ENCODE measurements around the gene RNF144B. TPM values are rescaled to one million over a fixed set of nuclear protein-coding genes. Genes with fewer than 3 reads are reported as not detected.

RNF144B gene
- total and polyA plus RNA-seq, 2 of the 8 experiments (the other 6 are each of a cell fraction or from before 2014, with no cell fraction given), result 1.8 to 11.2 TPM

- no peak overlapping the region for H4K91ac ChIP-seq (replicated peaks; ENCODE audit: insufficient read length, low read length)
- H4K20me1 ChIP-seq (replicated peaks in 1 of 2; ENCODE audit: control insufficient read depth in 1 of 2, insufficient read depth in 2 of 2, low read length in 2 of 2), result no peaks in the 10 kb centered on the region
- no peak overlapping the region for H3K23ac ChIP-seq (ENCODE audit: insufficient read length)
- no peaks in the 10 kb centered on the region for H3K36me3 ChIP-seq (ENCODE audit: control insufficient read depth in 2 of 4, insufficient read depth in 4 of 4, low read length in 3 of 4)
- H3K14ac ChIP-seq (ENCODE audit: insufficient read length), result no peak overlapping the region
- H4K8ac ChIP-seq (ENCODE audit: extremely low read depth, insufficient read depth, low read length), result no peak overlapping the region
- H2BK12ac ChIP-seq (ENCODE audit: low read depth, low read length), result no peak overlapping the region
- H2AFZ ChIP-seq (ENCODE audit: low read length), result no peak overlapping the region
- H3K56ac ChIP-seq (replicated peaks; ENCODE audit: insufficient read length, low read depth, low read length), result no peak overlapping the region
- POLR2A ChIA-PET (ENCODE audit: partially characterized antibody), result no interaction called here
- H3K27ac ChIP-seq (ENCODE audit: low read depth, low read length), result no peak overlapping the region
- H3K18ac ChIP-seq (ENCODE audit: extremely low read depth, low read length), result no peak overlapping the region
- no peak overlapping the region for H2BK15ac ChIP-seq (ENCODE audit: low read length)
- peaks cover 0 to 4% (median 1%) of the 10 kb centered on the region in 4 experiments; a peak in 1 of 7 replicates for H3K4me1 ChIP-seq (replicated peaks in 1 of 4; ENCODE audit: control insufficient read depth in 3 of 4, insufficient read depth in 4 of 4, low read length in 3 of 4)
- H4K5ac ChIP-seq (ENCODE audit: insufficient read length, low read depth, low read length), result no peak overlapping the region
- CTCF ChIA-PET (ENCODE audit: partially characterized antibody), result no interaction called here
- no peak overlapping the region for H2BK120ac ChIP-seq (replicated peaks; ENCODE audit: low read depth, low read length)
- no peak overlapping the region for H3K4me2 ChIP-seq (ENCODE audit: insufficient read depth in 1 of 2, low read depth in 2 of 2, low read length in 2 of 2)
- H3K23me2 ChIP-seq (ENCODE audit: low read depth, low read length), result no peaks in the 10 kb centered on the region
- H2BK20ac ChIP-seq (ENCODE audit: low read length), result no peak overlapping the region
- no peak overlapping the region for H3K4ac ChIP-seq (replicated peaks; ENCODE audit: insufficient read length, low read depth, low read length)
- no peaks in the 10 kb centered on the region for H3K27me3 ChIP-seq (replicated peaks in 1 of 4; ENCODE audit: control insufficient read depth in 3 of 4, extremely low read depth in 1 of 4, insufficient read depth in 3 of 4, low read length in 3 of 4)
- no peak overlapping the region for H3K4me3 ChIP-seq (ENCODE audit: extremely low read depth in 1 of 4, insufficient read depth in 2 of 4, low read depth in 3 of 4, low read length in 4 of 4)
- FAIRE-seq (no peak), DNase-seq (ENCODE audit: low read depth in 1 of 2, low spot score in 2 of 2) (no peak)
- H3K79me2 ChIP-seq (ENCODE audit: control insufficient read depth in 1 of 2, insufficient read depth in 2 of 2, low read length in 2 of 2), result no peaks in the 10 kb centered on the region
- no peaks in the 10 kb centered on the region for H3K79me1 ChIP-seq (ENCODE audit: low read depth, low read length)
- H3K9ac ChIP-seq (replicated peaks in 1 of 4; ENCODE audit: extremely low read depth in 1 of 4, low read depth in 3 of 4, low read length in 3 of 4), result no peak overlapping the region
- 91% methylated on average over 2 of the region's 2 CpGs; no CpG with 5 or more reads in 1 of the 2 experiments for WGBS, 2 experiments (ENCODE audit: extremely low coverage in 1 of 2, insufficient coverage in 1 of 2, insufficient read length in 1 of 2, insufficient replicate concordance in 2 of 2, low coverage in 1 of 2, low lambda C conversion rate in 2 of 2, missing lambda C conversion rate in 1 of 2)
- no peak overlapping the region for H2AK5ac ChIP-seq (ENCODE audit: low read depth, low read length)
- H2BK5ac ChIP-seq (ENCODE audit: low read depth, low read length), result no peak overlapping the region
- no peaks in the 10 kb centered on the region for H3K9me3 ChIP-seq (ENCODE audit: insufficient read depth in 2 of 2, low read depth in 1 of 2, low read length in 1 of 2)
- TF ChIP-seq MAX (IDR thresholded peaks at IDR 0.05), result no peak
- TF ChIP-seq BACH1 (IDR thresholded peaks at IDR 0.05; ENCODE audit: low read length), result no peak
- TF ChIP-seq KDM4A (IDR thresholded peaks at IDR 0.05; ENCODE audit: low read depth, low read length, severe bottlenecking), result no peak
- no peak for TF ChIP-seq SIN3A (conservative IDR thresholded peaks at IDR 0.05 in 1 of 2, IDR thresholded peaks at IDR 0.05 in 1 of 2; ENCODE audit: low read depth in 1 of 2, low read length in 2 of 2)
- TF ChIP-seq CTBP2 (IDR thresholded peaks at IDR 0.05; ENCODE audit: borderline replicate concordance, insufficient read depth, insufficient read length, low read length), result no peak
- TF ChIP-seq EGR1 (IDR thresholded peaks at IDR 0.05; ENCODE audit: borderline replicate concordance, low read depth, low read length), result no peak
- no peak for TF ChIP-seq POLR2AphosphoS5 (IDR thresholded peaks at IDR 0.05; ENCODE audit: low read depth, low read length)
- no peak for TF ChIP-seq KDM1A (IDR thresholded peaks at IDR 0.05; ENCODE audit: borderline replicate concordance, low read length)
- TF ChIP-seq KDM5A (IDR thresholded peaks at IDR 0.05; ENCODE audit: low read length), result no peak
- no peak for TF ChIP-seq SIX5 (IDR thresholded peaks at IDR 0.05; ENCODE audit: low read depth, low read length)
- no peak for TF ChIP-seq SP2 (IDR thresholded peaks at IDR 0.05; ENCODE audit: low read length)
- no peak for TF ChIP-seq RBBP5 (IDR thresholded peaks at IDR 0.05; ENCODE audit: borderline replicate concordance, low read depth, low read length)
- no peak for TF ChIP-seq SP4 (IDR thresholded peaks at IDR 0.05; ENCODE audit: low read length)
Measured at GRCh38 chr6:18427296-18427695, 40.1 kb downstream of the RNF144B start.

Data from H1 (cell line).